Ovary (tissue), 9 donors: ENCODE data around the gene TMEM123. TPM values are rescaled to one million over a fixed set of nuclear protein-coding genes. Genes with fewer than 3 reads are reported as not detected.

Source experiments
- DNase-seq, 5 donors: peaks; one replicate each; pipeline ENCODE4 v3.0.0-alpha.2; 2019 to 2020
- H3K27ac ChIP-seq, 2 donors: fragments of 200-600 bp; one replicate each; pipeline versions ENCODE4 v1.5.1 to v1.8.0; 2019 to 2022
- H3K27me3 ChIP-seq: fragments of 200-600 bp; one replicate; pipeline ENCODE4 v1.8.0; 2022
- H3K36me3 ChIP-seq: fragments of 200-600 bp; sonication (generic); one replicate; pipeline ENCODE4 v1.5.1; 2019
- H3K4me1 ChIP-seq: one replicate; pipeline ENCODE4 v1.8.1; 2013; ENCODE audit warnings: mild to moderate bottlenecking, moderate library complexity; ENCODE audit not compliant: insufficient read depth
- H3K4me3 ChIP-seq: fragments of 200-600 bp; sonication (generic); one replicate; pipeline ENCODE4 v1.5.1; 2017
- H3K9me3 ChIP-seq, 2 donors: fragments of 200-600 bp in 1 of 2; sonication (generic) in 1 of 2; one replicate each; pipeline versions ENCODE4 v1.5.1 to v1.8.1; 2013 to 2019; ENCODE audit warnings: mild to moderate bottlenecking in 1 of 2, moderate library complexity in 1 of 2
- CTCF ChIP-seq, 3 donors: fragments of 450-650 bp in 2 of 3; fragments of 200-600 bp in 1 of 3; IDR thresholded peaks; one replicate each; pipeline versions ENCODE4 v1.5.1 to v1.8.0; 2016 to 2022; ENCODE audit warnings: antibody characterized with exemption in 3 of 3, mild to moderate bottlenecking in 1 of 3
- EP300 ChIP-seq: sonication (generic); formaldehyde crosslinking; IDR thresholded peaks from one replicate; pipeline ENCODE4 v1.6.1; 2017; ENCODE audit warnings: antibody characterized with exemption
- POLR2A ChIP-seq: fragments of 450-650 bp; IDR thresholded peaks from one replicate; pipeline ENCODE4 v1.6.1; 2017; ENCODE audit warnings: antibody characterized with exemption, mild to moderate bottlenecking, moderate library complexity
- WGBS, 3 donors: extraction: QIAGEN DNeasy Blood & Tissue Kit in 1 of 3; methylation state at CpG; one replicate each; pipeline versions ENCODE4 v1.1.5 to v1.1.7; 2013 to 2017; 5-methylcytosine and 5-hydroxymethylcytosine counted together
- intact Hi-C, 4 donors: fragments of 100-400 bp; cut with DNase I; formaldehyde crosslinking; loops; one replicate each; pipeline versions ENCODE4 v1.11.0 to v1.15.1; 2022 to 2023
- polyA plus RNA-seq, 2 donors: library from polyadenylated mRNA; stranded (reverse); fragments of 200-250 nt in 1 of 2; fragments of 350-450 nt in 1 of 2; fragmentation: Illumina TruSeq in 1 of 2; extraction: RNeasy Lipid Tissue Mini Kit (QIAGEN cat#74804) in 1 of 2; gene quantifications; one replicate each; pipeline ENCODE4 v1.2.3, GENCODE V29; 2013 to 2014
- total RNA-seq, 7 donors: library from RNA; depleted of rRNA in 2 of 7; stranded (reverse); fragments of >200 nt in 2 of 7; fragmentation: NEBNext Ultra II Directional in 3 of 7; extraction: Animal tissue kit (Norgen Biotek cat#: 25700) in 3 of 7; gene quantifications; one replicate each; pipeline versions ENCODE4 v1.1.0 to v1.2.4, GENCODE V29; 2016 to 2023
- donor health status: DM: no; HTN: no; CAD: no; lungs with moderate emphysema.
- donor health status: DM: no; HTN: no; CAD: no.
- donor health status: Bipolar disorder and iron deficiency.
- donor health status: DM: yes; HTN: yes; CAD: no.
- donor health status: DM: no; HTN: no; CAD: no.
- donor health status: DM: yes; HTN: yes; CAD: no.

TMEM123 gene
- total and polyA plus RNA-seq, 9 donors = 69.4 to 165 (median 124) TPM

- TF ChIP-seq CTCF (IDR thresholded peaks at IDR 0.05) = no peak
- TF ChIP-seq POLR2A = no peak
- no peak for TF ChIP-seq EP300
- no peaks in the 10 kb centered on the region for H3K27me3 ChIP-seq
- H3K27ac ChIP-seq = no peak overlapping the region
- no peaks in the 10 kb centered on the region for H3K4me1 ChIP-seq
- H3K4me3 ChIP-seq = no peak overlapping the region
- H3K9me3 ChIP-seq = no peaks in the 10 kb centered on the region
- intact Hi-C loops = no loop called here
- 59 to 70% (median 60%) methylated on average over 1 of the region's 1 CpG for WGBS, 3 donors
- no peak for DNase-seq
- H3K36me3 ChIP-seq = no peaks in the 10 kb centered on the region
Measured at GRCh38 chr11:102478673-102479299, 26.2 kb upstream of the TMEM123 start.

GRCh38 chr11:102476812-102477211, 24.2 kb upstream of the TMEM123 start:
- Histone ChIP-seq H3K4me1 (no peaks in the 10 kb centered on the region), H3K36me3 (no peaks in the 10 kb centered on the region), H3K27ac (no peak overlapping the region), H3K4me3 (no peak overlapping the region), H3K27me3 (no peaks in the 10 kb centered on the region), H3K9me3 (no peaks in the 10 kb centered on the region)
- TF ChIP-seq POLR2A (no peak), EP300 (no peak), CTCF (IDR thresholded peaks at IDR 0.05) (no peak)
- DNase-seq = no peak
- intact Hi-C loops = no loop called here
- 35 to 44% (median 44%) methylated on average over 1 of the region's 1 CpG for WGBS, 3 donors

GRCh38 chr11:102476069-102476468, 23.5 kb upstream of the TMEM123 start:
- H3K27ac ChIP-seq = no peak overlapping the region
- H3K4me3 ChIP-seq = no peak overlapping the region
- TF ChIP-seq POLR2A = no peak
- no peak for TF ChIP-seq EP300
- no peak for TF ChIP-seq CTCF (IDR thresholded peaks at IDR 0.05)
- H3K4me1 ChIP-seq = no peaks in the 10 kb centered on the region
- 77 to 94% (median 86%) methylated on average over 1 of the region's 1 CpG for WGBS, 3 donors
- no peaks in the 10 kb centered on the region for H3K36me3 ChIP-seq
- intact Hi-C loops = no loop called here
- DNase-seq = no peak
- no peaks in the 10 kb centered on the region for H3K27me3 ChIP-seq
- H3K9me3 ChIP-seq = no peaks in the 10 kb centered on the region

GRCh38 chr11:102473543-102473942, 21.0 kb upstream of the TMEM123 start:
- Histone ChIP-seq H3K9me3 (no peaks in the 10 kb centered on the region), H3K36me3 (no peaks in the 10 kb centered on the region), H3K4me1 (peaks cover 6% of the 10 kb centered on the region), H3K27me3 (no peaks in the 10 kb centered on the region), H3K27ac (no peak overlapping the region), H3K4me3 (no peak overlapping the region)
- DNase-seq = no peak
- TF ChIP-seq EP300 = no peak
- TF ChIP-seq POLR2A = no peak
- no peak for TF ChIP-seq CTCF (IDR thresholded peaks at IDR 0.05)
- 95 to 97% (median 96%) methylated on average over 5 of the region's 5 CpGs for WGBS, 3 donors
- intact Hi-C loops = no loop called here
